ENCODE measurements around the gene AVPR1B.
A peak's percentile ranks its signal among the peaks of the same experiment; 100 is the strongest.
"Not testable (repeated sequence)": the region's sequence is repeated elsewhere in the genome, so short reads cannot be mapped to it uniquely, and the experiment has no call there.

The AVPR1B gene

DNA sequence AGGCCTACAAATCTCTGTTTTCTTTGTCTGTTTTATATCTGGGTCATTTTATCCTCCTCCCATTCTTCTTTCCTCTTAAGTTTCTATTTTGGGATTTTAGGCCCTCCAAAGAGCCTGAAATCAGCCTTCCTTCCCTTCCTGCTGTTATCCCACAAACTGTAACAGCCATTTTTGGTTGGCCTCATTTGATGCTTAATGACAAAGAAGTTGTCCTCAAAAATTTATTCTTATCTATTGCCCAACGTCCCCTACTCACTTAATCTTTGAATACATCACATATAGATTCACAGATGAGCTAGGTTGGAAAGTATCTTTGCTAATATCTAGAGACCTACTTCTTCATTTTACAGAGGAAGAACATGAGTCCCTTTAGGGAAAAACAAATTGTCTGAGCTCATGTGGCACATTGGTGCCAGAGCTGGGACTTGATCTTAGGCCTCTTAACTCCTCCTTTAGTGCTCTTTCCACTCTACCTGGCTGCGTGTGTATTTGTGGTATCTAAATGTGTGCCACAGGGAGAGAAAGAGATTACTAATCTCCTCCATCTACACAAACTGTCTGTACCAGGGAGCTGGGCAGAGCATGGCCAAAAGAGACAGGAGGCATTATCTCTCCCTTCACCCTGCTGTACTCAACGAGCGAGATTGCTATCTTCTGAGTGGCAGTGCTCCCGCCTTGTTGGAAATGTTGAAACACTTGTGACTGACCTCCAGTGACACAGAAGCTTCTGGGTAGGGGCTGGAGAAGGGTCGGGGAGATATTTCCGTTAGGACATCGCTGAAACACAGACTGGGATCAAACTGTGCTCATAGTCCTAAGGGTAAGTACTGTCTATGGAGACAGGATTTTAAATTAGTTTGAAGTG is 34.1 kb downstream of the AVPR1B start:
- TF ChIP-seq POLR2A (IDR thresholded peaks at IDR 0.05; ENCODE audit: low read length) (peak; percentile 39), GATA1 (IDR thresholded peaks at IDR 0.05; ENCODE audit: low read depth, low read length) (no peak)

DNA sequence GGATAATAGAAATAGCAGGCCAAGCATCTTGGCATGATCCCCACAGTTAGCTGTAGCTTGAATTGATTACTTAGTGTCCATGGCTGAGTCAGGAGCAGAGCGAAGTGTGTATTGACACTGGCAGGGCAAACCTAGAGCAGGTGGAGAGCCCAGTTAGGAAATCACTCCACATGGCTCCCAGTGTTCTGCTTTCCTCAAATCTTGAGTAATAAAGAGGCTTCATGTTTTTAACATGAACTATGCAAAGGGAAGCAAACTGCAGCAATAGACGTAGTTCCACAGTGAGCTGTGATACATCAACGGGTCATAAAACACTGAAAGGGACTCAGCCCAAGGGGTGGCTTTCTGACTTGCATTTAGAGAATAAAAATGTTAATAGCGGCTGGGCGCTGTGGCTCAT is 35.3 kb downstream of the AVPR1B start:
- DNase-seq, result no peak
- TF ChIP-seq POLR2A (IDR thresholded peaks at IDR 0.05; ENCODE audit: low read length) (no peak), GATA1 (IDR thresholded peaks at IDR 0.05; ENCODE audit: low read depth, low read length) (no peak)

More for the DNA sequence above, 34.1 kb downstream of the AVPR1B start:
- DNase-seq, result peak; percentile 48 to 79

DNA sequence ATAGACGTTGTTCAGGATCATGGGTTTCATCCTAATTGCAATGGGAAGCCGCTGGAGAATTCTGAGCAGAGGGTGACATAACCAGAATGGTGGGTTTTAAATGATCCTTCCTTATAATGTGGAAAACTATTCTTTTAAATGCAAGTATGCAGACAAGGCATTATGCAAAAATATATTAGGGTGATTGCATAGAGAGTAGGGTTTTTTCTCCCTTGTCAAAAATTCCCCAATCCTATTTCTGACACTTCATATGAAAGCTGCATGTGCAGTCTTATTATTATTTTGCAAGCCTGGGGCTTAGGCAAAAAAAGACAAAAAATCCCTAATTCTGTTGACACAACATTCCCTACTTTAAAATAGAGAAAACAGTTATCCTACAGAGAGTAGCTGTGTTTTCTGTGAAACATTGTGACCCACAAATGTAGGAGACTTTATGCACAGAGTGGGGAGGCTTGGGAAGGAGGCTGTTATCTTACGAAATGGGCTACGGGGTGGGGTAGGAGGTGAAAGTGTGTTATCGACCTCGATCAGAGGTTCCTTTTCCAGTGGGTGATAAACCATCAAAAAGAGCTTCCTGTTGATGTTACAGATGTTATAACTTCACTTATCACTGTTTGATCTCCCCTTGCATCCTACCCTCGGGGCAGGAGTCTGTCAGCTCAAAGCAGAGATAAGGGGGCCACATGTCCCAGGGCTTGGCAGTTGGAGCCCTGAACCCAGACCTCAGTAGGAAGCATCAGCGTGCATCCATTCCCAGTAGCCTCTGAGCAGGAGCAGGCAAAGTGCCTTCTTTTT is 37.0 kb downstream of the AVPR1B start:
- no peak for TF ChIP-seq POLR2A (IDR thresholded peaks at IDR 0.05; ENCODE audit: low read length)
- no peak for TF ChIP-seq GATA1 (IDR thresholded peaks at IDR 0.05; ENCODE audit: low read depth, low read length)
- peak; percentile 18 to 62 for DNase-seq

DNA sequence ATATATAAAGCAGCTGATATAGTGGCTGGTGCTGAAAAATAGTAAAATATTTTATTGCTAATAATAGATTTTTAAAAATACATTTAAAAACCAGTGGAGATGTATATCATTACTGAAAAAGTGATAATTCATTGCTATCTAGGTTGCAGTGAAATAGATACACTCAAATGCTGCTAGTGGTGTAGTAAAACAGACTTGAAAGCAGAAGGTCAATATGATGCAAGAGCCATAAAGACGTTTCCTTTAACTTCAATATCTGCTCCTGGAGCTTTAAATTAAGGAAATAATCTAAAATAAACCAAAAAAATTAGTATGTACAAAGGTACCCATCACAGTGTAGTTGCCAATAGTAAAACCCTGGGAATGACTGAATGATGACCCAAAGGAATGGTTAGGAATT is 38.1 kb downstream of the AVPR1B start:
- TF ChIP-seq POLR2A (IDR thresholded peaks at IDR 0.05; ENCODE audit: low read length) (no peak), GATA1 (IDR thresholded peaks at IDR 0.05; ENCODE audit: low read depth, low read length) (no peak)
- no peak for DNase-seq

DNA sequence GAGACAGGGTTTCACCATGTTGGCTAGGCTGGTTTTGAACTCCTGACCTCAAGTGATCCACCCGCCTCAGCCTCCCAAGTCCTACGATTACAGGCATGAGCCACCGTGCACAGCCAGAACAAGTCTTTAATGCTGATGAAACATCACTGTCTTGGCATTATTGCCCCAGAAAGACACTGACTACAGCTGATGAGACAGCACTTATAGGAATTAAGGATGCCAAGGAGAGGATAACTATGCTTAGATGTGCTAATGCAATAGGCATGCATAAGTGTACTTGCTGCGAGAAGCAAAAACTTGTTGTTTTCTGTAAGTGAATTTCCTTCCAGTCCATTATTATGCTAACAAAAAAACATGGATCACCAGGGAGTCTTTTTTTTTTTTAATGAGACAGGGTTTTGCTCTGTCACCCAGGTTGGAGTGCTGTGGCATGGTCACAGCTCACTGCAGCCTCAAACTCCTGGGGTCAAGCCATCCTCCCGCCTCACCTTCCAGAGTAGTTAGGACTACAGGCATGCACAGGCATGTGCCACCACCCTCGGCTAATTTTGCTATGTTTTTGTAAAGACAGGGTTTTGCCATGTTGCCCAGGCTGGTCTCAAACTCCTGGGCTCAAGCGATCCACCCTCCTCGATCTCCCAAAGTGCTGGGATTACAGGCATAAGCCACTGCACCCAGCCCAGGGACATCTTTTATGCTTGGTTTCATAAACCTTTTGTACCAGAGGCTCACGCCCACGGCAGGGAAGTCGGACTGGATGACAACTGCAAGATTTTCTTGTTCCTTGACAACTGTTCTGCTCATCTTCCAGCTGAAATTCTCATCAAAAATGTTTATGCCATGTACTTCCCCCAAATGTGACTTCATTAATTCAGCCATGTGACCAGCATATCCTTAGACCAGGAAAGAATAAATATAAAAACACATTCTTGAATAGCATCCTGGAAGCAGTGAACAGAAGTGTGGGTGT is 41.1 kb downstream of the AVPR1B start:
- no peak for DNase-seq
- TF ChIP-seq GATA1 (IDR thresholded peaks at IDR 0.05; ENCODE audit: low read depth, low read length), result no peak
- TF ChIP-seq POLR2A (IDR thresholded peaks at IDR 0.05; ENCODE audit: low read length), result no peak

DNA sequence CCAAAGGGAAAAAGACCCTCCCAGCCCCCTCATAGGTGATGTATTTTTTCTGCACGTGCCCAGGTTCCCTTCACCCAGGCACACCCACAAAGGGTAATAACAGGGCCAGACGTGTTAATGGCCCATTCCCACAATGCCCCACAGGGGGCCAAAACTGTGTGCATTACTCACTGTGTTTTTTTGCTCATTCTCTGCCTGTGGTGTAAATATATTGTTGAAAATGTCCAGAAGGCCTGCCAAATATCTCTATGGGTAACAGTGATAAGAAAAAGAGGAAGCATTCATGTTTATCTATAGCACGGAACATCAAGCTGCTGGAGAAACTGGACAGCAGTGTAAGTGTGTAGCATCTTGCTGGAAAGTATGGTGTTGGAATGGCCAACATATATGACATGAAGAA is 42.3 kb downstream of the AVPR1B start:
- TF ChIP-seq GATA1 (IDR thresholded peaks at IDR 0.05; ENCODE audit: low read depth, low read length), result no peak
- no peak for TF ChIP-seq POLR2A (IDR thresholded peaks at IDR 0.05; ENCODE audit: low read length)
- DNase-seq, result peak; percentile 59 to 87

DNA sequence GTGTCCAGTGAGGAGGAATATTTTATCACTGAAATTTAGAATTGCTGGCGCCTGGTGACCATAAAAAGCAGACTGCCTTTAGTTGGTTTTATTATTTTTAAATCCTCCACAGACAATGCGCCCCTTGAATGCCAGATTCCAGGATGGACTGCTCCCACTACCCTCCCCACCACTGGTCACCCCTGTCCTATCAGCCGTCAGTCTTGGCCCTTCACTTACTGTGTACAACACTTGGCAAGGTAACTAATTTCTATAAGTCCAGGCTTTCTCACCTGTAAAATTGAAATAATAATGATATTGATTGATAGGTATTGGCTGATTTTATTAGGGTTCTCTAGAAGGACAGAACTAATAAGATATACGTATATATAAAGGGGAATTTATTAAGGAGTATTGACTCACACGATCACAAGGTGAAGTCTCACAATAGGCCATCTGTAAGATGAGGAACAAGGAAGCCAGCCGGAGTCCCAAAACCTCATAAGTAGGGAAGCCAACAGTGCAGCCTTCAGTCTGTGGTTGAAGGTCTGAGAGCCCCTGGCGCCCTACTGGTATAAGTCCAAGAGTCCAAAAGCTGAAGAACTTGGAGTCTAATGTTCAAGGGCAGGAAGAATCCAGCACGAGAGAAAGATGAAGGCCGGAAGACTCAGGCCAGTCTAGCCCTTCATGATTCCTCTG is 46.4 kb downstream of the AVPR1B start:
- DNase-seq, result no peak
- TF ChIP-seq POLR2A (IDR thresholded peaks at IDR 0.05; ENCODE audit: low read length) (no peak), GATA1 (IDR thresholded peaks at IDR 0.05; ENCODE audit: low read depth, low read length) (no peak)

DNA sequence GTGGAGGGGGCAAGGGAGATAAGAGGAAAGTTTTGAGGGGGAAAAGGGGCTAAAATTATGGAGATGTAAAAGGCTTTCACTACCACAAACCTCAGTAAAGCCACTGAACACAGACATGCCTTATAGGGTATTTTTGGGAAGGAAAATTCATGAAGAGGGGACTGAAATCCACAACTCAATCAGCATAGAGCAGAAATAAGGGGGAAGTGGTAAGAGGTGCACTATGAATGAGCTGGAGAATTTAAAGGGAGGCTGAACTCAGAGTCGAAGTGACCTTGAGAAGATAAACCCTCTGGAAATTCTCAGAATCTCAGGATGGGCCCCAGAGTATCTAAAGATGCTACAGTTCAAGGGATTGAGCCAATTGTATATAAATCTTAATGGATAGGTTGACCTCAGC is 48.9 kb downstream of the AVPR1B start:
- no peak for DNase-seq
- no peak for TF ChIP-seq GATA1 (IDR thresholded peaks at IDR 0.05; ENCODE audit: low read depth, low read length)
- TF ChIP-seq POLR2A (IDR thresholded peaks at IDR 0.05; ENCODE audit: low read length), result no peak

DNA sequence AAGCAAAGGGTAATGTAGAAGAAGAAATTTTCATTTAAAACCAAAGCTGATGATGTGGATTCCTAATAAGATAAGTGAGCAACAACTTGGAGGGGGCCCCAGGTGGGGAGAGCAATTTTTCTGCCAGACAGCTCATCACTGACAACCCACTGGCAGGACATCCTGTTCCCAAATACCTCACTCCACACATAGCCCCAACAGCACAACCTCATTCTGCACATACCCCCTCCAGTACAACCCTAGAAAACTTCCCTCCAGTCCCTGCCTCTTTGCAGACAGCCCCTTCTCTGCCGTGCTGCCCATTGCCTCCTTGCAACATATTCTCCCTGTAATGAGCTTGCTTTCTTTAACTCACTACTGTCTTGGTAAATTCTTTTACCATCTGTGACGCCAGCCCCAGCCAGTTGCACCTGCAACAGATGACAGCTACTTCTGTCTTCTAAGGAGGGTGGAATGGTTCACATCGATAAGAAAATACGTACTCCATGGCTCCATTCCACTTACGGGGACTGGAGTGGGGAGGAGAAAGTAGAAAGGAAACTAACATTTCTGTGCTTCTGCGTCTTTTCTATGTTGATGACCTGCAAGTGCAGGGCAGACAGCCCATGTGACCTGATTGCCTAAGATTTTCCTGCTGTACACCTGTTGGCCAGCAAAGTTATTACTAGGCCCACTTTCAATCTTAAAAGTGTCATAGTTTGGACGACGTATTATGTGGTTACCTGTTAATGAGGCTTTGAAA is 49.5 kb downstream of the AVPR1B start:
- TF ChIP-seq POLR2A (IDR thresholded peaks at IDR 0.05; ENCODE audit: low read length), result no peak
- TF ChIP-seq GATA1 (IDR thresholded peaks at IDR 0.05; ENCODE audit: low read depth, low read length), result no peak
- DNase-seq, result peak in 1 of 2 experiments; percentile 39

DNA sequence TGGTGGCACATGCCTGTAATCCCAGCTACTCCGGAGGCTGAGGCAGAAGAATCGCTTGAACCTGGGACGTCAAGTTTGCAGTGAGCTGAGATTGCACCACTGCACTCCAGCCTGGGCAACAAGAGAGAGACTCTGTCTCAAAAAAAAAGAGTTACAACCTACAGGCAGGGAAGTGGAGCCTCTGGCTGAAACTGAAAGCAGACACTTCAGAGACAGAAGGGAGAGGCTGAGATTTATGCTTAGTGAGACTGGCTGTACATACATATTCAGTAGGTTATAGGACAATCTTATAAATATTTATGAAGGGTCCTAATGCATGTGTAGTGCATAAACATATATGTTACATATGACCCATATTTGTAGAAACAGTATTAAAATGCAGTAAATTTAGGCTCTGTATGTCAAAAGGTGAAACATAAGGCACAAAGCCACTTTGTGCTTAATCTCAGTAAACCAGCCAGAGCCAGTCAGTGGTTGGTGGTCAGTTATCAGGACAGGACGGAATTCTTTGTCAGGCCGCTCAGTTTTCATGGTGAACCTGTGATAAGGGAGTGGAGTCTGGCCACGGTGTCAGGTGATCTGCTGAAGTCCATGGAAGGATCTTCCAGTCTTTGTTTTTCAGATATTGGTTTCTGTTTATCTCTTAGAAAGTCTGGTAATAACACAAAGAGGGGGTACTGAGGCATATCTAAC is 50.6 kb downstream of the AVPR1B start:
- peak in 1 of 2 experiments; percentile 73 for DNase-seq
- TF ChIP-seq POLR2A (IDR thresholded peaks at IDR 0.05; ENCODE audit: low read length) (no peak), GATA1 (IDR thresholded peaks at IDR 0.05; ENCODE audit: low read depth, low read length) (no peak)

DNA sequence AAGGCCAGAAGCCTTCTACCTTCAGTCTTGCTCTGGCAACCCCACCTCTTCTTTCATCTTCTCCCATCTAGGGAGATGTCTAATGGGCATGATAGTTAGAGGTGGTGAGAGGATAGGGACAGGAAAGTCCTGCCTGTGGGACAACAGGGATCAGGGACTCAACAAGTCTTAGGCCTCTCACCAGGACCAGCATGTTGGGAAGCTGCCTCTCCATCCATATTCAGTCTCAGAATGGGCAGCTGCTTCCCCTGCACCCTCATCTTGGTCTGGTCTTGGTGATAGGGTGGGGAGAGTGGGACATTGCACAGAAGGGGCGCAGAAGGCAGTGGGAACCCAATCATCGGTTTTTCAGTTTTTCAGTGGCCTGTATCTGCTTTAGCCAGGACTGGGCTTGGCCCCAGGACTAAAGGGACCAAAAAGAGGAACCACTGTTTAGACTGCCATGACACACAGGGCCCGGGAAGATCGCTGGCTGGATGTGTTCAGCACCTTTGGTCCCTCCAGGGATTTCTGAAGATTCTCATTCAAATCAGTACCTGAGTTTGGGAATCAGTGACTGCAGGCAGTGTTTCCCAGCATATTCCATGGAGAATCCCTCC is 51.5 kb downstream of the AVPR1B start:
- no peak for DNase-seq

DNA sequence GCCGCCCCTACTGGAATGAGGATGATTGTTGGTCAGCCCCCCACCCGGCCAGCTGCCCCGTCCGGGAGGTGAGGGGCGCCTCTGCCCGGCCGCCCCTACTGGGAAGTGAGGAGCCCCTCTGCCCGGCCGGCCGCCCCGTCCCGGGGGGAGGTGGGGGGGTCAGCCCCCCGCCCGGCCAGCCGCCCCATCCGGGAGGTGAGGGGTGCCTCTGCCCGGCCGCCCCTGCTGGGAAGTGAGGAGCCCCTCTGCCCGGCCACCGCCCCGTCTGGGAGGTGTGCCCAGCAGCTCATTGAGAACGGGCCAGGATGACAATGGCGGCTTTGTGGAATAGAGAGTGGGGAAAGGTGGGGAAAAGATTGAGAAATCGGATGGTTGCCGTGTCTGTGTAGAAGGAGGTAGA is 52.7 kb downstream of the AVPR1B start:
- DNase-seq, result not testable (repeated sequence)

More for the DNA sequence above, 51.5 kb downstream of the AVPR1B start:
- TF ChIP-seq GATA1 (IDR thresholded peaks at IDR 0.05; ENCODE audit: low read depth, low read length) (no peak), POLR2A (IDR thresholded peaks at IDR 0.05; ENCODE audit: low read length) (no peak)

DNA sequence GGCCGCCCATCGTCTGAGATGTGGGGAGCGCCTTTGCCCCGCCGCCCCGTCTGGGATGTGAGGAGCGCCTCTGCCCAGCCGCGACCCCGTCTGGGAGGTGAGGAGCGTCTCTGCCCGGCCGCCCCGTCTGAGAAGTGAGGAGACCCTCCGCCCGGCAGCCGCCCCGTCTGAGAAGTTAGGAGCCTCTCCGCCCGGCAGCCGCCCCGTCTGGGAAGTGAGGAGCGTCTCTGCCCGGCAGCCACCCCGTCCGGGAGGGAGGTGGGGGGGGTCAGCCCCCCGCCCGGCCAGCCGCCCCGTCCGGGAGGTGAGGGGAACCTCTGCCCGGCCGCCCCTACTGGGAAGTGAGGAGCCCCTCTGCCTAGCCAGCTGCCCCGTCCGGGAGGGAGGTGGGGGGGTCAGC is 53.2 kb downstream of the AVPR1B start:
- not testable (repeated sequence) for DNase-seq
